Superior temporal gyrus (tissue), 1 donor: Measurements from ENCODE around the gene LRTM1.

Experiments used
- DNase-seq: peaks from one replicate; pipeline ENCODE4 v3.0.0-alpha.2; 2016; ENCODE audit errors: extremely low spot score

The LRTM1 gene

DNA sequence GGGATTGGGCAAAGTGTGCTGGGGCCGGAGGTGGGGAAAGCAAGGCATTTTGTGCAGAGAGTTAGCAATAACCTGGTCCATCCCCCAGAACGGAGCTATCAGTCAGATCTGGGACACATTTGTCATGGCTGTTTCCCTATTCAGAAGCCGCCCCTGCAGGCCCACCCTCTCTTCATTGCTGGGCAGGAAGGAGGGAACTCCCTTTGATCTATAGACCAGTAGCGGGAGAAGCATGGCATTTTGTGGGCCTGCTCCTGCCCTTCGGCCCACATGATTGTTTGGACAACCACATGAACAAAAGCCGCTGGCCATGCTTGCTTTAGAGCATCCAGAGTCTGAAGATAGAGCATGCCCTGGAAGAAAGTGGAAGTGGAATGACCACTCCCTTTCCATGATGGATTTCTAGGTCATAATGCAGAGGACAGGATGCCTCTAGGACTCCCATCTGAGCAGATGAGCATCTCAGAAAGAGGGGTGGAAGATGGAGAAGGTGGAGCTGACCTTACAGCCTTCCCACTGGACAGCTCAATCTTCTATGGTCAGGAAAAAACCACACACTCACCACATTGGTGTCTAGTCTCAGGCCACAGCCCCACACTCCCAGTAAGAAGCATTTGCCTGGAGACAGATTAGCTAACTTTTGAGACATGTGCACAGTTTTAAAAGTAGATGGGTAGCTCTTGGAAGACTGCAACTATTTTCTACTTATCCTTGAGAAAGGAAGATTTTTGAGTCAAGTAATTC, 11.9 kb upstream of the LRTM1 start:
- DNase-seq: no peak

GRCh38 chr3:54936561-54936960, 8.7 kb upstream of the LRTM1 start:
- no peak for DNase-seq

- no peak for DNase-seq
Observed at GRCh38 chr3:54935869-54936268, 8.0 kb upstream of the LRTM1 start.

DNA sequence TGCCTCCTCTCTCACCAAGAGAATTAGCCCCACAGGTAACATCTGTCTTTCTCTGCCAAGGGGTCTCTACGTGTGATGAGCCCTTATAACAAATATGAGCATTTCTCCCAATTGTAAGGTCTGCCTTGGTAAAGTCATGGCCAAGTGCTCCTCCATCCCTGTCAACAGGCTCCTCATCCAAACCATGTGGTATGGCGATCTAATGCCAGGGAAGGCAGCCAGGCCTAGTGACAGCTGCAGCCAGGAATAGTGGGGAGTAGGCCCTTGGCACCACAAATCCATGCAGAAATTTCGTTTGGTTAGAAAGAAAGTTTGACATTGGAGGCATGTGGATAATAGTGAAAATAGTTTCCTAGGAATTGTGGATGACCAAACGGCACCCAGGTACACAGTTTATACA, 4.7 kb upstream of the LRTM1 start:
- DNase-seq: peak; percentile 78

GRCh38 chr3:54931182-54931581, 3.3 kb upstream of the LRTM1 start:
- peak; percentile 92 for DNase-seq

DNA sequence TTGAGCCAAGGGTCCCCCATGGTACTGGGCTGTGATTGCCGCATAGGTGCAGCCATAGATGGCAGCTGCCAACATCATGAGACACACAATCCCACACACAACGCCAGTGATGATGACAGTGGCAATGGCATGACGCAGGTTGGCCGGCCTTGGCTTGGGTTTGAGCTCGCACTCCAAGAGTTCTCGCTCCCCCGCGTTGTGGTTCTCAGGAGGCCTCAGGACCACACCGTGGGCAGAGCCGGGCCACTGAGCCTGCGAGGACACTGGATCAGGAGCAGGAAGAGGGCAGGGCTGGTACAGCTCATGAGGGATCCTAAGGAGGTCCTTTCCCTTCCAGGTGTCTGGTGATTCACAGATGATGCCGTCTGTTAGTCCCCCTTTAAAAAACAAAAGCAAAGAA, 9.3 kb downstream of the LRTM1 start:
- no peak for DNase-seq

GRCh38 chr3:54917862-54918261, 10.0 kb downstream of the LRTM1 start:
- DNase-seq: no peak

DNA sequence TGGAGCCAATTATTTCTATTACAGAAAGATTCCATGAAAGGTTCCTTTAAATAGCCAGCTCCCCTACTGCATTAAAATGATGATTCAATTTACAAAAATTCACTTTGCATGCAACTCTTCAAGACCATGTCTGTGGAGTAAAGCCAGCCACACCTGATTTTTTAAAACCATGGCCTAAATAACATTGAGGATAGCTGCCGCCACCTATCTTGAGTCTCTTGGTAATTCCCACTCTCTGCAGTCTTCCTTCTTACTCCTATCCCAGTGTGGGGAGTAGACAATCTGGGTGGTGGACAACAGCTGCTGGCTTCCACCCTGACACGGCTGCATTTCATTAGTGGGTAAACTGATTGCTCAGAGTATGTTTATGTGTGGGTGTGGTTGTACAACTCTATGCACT, 10.7 kb downstream of the LRTM1 start:
- DNase-seq: no peak

DNA sequence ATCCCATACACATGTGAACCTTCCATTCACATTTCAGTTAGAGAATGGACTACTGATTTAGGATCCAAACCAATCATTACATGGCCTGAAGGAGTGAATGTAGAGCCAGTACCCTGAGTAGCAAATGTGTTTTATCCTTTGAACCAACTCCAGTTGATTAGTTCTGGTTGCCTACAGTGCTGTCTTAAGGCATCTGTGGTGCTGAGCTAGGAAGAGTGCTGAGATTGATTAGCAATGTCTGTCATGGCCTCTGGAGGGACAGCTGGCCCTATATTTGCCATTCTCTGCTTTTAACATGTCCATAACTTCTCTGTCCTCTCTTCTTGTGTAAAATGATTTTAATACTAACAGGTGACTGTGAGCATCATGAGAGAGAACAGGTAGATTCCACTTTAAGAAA, 11.1 kb downstream of the LRTM1 start:
- DNase-seq: no peak

DNA sequence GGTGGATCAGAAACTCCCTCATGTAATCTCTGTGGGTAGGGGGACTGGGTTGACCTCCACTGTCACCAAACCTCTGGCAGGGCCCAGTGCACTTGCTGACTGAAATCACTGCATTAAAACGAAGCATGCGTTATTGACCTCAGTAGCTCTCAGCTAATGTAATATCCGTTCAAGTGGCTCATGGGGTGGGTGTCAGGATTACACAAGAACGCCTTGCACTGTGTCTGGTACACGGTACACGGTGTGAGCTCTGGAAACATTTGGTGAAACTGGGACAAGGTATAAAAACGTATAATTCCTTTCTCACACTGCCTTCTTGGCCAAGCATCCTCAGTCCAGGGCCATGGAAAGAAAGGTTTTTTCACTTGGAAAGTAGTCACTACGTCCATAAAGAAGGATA, 11.9 kb downstream of the LRTM1 start:
- DNase-seq: no peak

DNA sequence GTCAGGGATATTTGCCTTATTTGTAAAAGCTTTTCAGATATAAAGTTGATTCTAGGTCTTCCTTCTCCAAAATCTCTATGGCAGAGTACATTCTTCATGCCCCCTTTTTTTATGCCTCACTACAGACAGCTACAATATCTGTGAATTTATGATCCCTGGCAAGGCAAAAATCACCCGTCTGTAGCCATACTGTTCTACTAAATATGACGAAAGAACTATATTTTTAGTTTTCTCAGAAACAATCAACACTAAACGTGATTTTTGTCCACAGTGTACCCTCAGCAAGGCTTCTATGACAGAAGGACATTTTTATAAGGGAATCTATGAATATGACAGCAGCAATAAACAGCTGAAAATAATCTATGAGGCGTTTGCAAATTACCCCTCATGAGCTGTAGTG, 12.7 kb downstream of the LRTM1 start:
- no peak for DNase-seq

- no peak for DNase-seq
Observed at GRCh38 chr3:54914180-54914579, 13.7 kb downstream of the LRTM1 start.

- DNase-seq: no peak
Observed at GRCh38 chr3:54909191-54909590, 18.7 kb downstream of the LRTM1 start.

DNA sequence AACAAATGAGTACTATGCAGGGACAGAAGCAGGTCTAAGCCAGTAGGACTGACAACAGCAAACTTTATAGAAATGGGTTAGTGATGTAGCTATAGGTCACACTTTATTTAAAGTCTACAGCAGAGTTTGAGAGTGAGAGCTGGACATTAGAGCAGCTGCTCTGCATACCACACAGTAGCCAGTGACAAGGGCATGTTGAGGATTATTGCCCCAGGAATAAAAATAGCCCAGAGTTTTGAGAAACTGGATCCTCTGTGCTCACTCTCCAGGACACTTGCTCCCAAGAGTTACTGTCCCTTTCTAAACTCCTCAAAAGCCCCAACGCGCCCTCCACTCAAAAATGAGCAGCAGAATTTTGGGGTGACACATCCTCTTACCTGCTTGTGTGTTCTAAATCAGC, 21.1 kb downstream of the LRTM1 start:
- DNase-seq: no peak

DNA sequence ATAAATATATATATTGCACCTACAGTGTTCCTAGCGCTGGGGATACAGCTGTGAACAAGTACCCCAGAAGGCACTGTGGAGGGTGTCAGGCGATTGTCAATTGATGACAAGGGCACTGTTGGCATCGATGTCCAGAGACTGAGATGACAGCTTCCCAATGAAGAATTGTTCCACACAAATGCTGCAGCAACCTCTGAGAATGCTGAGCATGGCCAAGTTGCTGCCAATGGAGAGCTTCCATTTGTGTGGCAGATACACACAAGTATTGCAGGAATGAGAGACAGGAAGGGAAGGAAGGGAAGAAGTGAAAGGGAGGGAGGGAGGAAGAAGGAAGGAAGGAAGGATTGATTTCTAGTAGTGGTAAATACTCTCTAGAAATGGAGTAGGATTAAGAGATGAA, 21.9 kb downstream of the LRTM1 start:
- no peak for DNase-seq

- no peak for DNase-seq
Observed at GRCh38 chr3:54905261-54905888, 22.5 kb downstream of the LRTM1 start.

GRCh38 chr3:54901906-54902685, 25.8 kb downstream of the LRTM1 start:
- no peak for DNase-seq

DNA sequence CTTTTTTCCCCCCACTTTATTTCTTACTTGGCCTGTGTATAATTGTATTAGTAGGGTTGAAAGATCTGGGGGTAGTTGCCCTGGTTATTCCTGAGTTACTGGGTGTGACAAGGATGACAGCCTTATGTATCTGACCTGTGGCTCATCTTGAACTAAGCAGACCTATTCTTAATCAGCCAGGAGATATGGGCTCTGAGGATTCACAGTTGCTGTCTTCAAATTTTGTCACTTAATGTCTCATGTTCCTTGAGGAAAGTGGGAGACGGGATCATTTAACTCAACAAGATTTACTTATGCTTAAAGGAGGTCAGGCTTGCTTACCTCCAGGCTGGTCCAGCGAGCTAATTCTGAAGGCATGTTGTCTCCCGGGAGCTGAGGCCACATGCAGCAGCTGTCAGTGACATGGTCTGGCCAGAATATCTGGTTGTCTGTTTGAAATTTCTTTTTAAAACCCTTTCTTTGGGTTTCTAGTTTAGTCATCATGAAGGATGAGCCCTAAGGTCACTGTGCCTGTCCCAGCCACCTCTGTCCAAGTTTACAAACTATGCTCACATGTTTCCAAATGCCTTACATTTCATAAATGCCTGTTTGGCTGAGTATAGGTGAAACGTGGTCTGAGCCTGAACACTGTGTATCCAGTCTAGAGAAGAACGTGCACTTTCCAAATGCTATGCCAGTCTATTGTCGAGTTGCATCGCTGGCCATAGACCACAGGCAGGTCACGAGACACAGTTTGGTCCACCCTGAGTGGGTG, 26.8 kb downstream of the LRTM1 start:
- no peak for DNase-seq

- DNase-seq: no peak
Observed at GRCh38 chr3:54899273-54899672, 28.6 kb downstream of the LRTM1 start.

GRCh38 chr3:54897028-54897711, 30.7 kb downstream of the LRTM1 start:
- DNase-seq: no peak

- no peak for DNase-seq
Observed at GRCh38 chr3:54895613-54896012, 32.2 kb downstream of the LRTM1 start.

DNA sequence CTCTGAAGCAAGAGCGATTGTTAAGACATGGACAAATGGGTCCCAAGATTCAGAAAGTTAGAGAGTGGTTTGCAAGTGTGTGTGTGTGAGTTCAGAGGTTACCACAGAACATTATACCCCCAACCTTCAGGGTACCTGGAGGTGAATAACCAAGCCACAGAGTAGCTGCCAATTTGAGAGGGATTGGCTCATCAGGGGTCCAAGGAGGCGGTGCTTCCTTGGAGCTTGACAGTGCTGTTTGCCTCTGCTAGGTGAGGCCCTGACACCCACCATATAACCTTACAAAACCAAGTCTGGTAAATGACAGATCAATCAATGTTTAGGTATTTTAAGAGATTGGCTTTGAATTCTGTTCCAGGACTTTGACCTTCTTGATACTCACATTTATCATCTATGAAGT, 35.7 kb downstream of the LRTM1 start:
- no peak for DNase-seq
